NCI-H345 treated with DMSO at 0.1 percent for 48 hours (cell line): ENCODE measurements around the gene MED28.
"Not testable (repeated sequence)": the region's sequence is repeated elsewhere in the genome, so short reads cannot be mapped to it uniquely, and the experiment has no call there.

ENCODE experiments used
- DNase-seq: peaks from one replicate; lab custom pipeline; 2025; ENCODE audit not compliant: unreplicated experiment; lab: John Stamatoyannopoulos, UW

The MED28 gene

DNA sequence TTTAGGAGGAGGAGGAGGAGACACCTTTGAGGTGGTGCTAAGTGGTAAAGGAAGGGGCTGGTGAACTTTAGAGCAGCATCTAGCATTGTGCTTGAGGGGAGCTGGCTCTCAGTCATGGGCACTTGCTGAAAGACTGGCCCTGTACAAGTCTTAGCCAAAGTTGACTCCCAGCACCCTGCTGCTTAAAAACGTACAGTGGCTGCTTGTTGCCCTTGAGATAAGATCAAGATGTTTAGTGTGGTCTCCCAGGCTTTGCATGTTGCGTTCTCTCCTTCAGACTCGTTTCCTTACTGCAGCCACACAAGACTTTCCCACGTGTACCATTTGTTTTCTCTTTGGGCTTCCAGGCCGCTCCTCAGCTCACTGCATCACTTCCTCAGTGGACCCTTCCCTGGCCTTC is 1.8 kb downstream of the MED28 start:
- DNase-seq = no peak

- DNase-seq = no peak
Observed at GRCh38 chr4:17618926-17619325, 4.5 kb downstream of the MED28 start.

GRCh38 chr4:17619416-17620105 is 5.1 kb downstream of the MED28 start:
- no peak for DNase-seq

- DNase-seq = no peak
Observed at GRCh38 chr4:17623451-17624001, 9.1 kb downstream of the MED28 start.

- DNase-seq = no peak
Observed at GRCh38 chr4:17624821-17625220, 10.4 kb downstream of the MED28 start.

GRCh38 chr4:17630228-17630627 is 15.8 kb downstream of the MED28 start:
- DNase-seq = no peak

GRCh38 chr4:17633600-17633999 is 19.2 kb downstream of the MED28 start:
- no peak for DNase-seq

DNA sequence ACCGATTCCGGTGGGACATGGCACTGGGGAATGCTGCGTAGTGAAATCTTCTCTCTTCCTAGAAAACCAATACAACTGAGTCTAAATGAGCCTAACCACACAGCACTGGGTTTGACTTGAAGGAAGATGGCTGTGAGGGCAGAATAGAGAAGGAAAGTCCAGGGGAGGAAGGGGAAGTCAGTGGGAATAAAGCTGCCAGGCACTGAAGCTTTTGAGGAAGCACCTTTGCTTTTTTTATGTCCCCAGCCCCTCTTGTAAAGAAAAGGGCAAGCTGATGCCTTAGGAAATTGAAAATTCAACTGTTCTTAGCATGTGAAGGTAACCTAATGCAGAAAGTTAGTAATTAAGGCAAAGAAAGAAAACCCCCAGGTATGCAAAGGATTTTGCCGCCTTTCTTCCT is 20.6 kb downstream of the MED28 start:
- no peak for DNase-seq

DNA sequence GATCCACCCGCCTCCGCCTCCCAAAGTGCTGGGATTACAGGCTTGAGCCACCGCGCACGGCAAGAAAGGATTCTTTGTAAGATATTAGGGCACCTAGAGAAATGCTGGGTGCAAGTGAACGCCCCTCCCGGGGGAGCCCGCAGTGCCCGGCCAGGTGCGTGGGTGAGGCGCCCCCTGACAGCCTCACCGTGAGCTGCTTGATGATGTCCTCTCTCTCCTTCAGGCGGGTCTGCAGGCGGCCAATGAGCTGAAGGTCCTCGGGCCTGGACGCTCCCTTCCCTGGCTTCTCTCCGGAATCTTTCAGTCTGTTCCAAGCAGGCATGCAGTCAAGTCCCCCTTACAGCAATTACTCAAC is 21.9 kb downstream of the MED28 start:
- DNase-seq = no peak

GRCh38 chr4:17636696-17637622 is 22.5 kb downstream of the MED28 start:
- DNase-seq = peak; percentile 50

- no peak for DNase-seq
Observed at GRCh38 chr4:17639136-17639535, 24.7 kb downstream of the MED28 start.

DNA sequence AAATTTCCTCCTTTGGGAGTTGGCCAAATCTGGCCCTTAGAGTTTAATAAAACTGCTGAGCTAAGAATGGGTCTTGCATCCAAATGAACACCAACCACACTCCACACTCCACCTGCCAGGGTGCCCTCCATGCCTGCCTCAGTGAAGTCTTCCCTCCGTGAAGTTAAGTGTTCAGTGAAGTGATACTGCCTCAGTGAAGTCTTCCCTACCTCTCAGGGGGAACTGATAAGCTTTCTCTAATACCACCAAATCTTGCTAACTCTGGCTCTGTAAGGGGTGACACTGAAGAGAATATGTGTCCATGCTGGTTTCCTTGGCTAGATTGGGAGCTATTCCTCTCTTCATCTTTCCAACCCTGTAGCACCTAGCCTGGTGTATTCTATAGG is 27.9 kb downstream of the MED28 start:
- DNase-seq = no peak

DNA sequence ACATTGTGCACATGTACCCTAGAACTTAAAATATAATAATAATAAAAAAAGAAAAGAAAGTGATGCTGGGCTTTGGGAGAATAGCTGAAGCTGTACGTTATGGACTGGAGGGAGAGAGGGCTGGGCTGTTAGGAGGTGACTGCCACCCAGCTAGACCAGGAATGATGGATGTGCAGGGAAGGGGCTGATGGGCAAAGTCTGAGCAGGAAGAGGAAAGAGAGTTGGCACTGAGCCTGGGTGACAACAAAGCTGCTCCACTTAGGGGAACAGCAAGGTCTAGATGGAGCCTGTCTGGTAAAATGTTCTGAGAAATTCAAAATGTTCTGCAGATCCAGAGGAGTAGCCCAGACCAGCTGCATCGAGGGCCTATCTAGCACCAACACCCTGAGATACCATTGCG is 32.3 kb downstream of the MED28 start:
- no peak for DNase-seq

- DNase-seq = no peak
Observed at GRCh38 chr4:17647176-17647806, 32.9 kb downstream of the MED28 start.

DNA sequence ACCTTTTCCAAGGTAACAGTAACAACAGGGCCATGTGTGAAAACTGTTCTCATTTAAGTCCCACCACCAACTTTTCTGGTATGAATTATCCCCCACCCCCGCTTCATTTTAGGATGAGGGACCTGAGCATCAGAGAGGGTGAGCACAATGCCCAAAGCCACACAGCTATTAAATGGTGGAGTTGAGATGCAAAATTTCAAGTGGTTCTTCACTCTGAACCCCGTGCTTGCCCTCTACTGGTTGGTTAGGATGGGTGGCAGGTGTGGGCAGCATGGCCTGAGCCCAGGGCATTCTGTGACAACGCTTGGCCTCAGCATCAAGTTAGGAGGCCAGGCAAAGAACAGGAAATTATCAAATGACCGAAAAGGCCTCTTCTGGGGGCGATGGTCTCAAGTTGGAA is 33.5 kb downstream of the MED28 start:
- no peak for DNase-seq

- no peak for DNase-seq
Observed at GRCh38 chr4:17650406-17650805, 36.0 kb downstream of the MED28 start.

DNA sequence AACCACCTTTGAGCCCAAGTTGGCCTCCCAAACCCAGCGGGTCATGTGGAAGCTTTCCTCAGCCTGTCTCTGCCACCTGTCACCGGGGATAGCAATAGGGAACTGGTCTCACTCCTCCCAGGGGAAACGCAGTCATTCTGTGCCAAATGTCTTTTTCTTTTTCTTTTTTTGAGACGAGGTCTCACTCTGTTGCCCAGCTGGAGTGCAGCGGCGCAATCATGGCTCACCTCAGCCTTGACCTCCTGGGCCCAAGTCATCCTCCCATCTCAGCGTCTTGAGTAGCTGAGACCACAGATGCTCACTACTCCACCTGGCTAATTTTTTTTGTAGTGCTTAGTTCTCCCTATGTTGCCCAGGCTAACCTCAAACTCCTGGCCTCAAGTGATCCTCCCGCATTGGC is 40.3 kb downstream of the MED28 start:
- no peak for DNase-seq

DNA sequence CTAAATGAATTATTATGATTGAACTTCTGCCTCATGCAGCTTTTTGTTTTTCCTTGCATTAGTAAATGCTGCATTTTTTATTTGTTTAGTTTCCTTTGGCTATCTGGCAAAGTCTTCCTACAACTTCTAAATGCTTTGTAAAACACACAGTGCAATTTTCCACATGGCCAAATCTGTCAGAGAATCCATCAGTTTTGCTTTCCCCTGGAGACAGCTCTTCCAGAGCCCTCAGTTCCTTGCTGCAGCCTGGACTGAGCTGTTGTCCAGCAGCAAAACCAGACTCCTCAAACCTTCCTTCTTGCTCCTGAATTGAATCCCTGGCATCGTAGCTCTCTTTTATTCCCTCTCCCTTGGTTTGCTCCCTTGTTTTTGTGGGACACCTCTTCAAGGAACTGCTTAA is 42.6 kb downstream of the MED28 start:
- DNase-seq = no peak

GRCh38 chr4:17657849-17658248 is 43.4 kb downstream of the MED28 start:
- no peak for DNase-seq

GRCh38 chr4:17659196-17659595 is 44.8 kb downstream of the MED28 start:
- DNase-seq = not testable (repeated sequence)

- DNase-seq = no peak
Observed at GRCh38 chr4:17662694-17663093, 48.3 kb downstream of the MED28 start.

DNA sequence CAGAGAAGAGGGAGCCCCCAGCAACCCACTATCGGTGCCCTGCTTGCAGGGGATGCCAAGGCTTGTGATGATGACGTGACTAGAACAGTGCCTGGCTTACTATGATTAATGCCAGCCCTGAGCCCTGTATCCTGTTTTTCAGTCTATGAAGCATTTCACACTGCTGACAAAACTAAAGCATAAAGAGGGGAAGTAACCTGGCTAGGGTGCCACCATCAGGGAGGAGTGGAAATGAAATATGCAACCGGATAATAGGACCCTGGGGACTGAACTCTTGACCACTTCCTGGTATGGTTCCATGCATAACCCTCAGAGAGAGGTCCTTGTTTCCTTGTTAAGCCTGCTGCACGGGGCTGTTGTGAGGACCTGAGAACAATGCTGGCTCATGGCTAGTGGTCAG is 50.3 kb downstream of the MED28 start:
- DNase-seq = no peak
